SK-N-SH treated with all-trans-retinoic acid at 6 μM for 48 hours (cell line): ENCODE measurements around the gene SPSB2.
"Not testable (repeated sequence)": the region's sequence is repeated elsewhere in the genome, so short reads cannot be mapped to it uniquely, and the experiment has no call there.

Source experiments
- ATAC-seq: fragments of 200-7000 bp; cut with Tn5 transposase; 3 replicates; pipeline ENCODE4 v1.9.1; 2020; ENCODE audit warnings: mild to moderate bottlenecking, moderate library complexity
- ARNTL ChIP-seq: fragments of 450-650 bp; formaldehyde crosslinking; IDR thresholded peaks from 2 replicates; pipeline ENCODE4 v1.5.0; 2020; ENCODE audit warnings: low read depth, mild to moderate bottlenecking, moderate library complexity, borderline replicate concordance
- BACH2 ChIP-seq: fragments of 250-450 bp; sonication (Bioruptor Pico); IDR thresholded peaks from 2 replicates; pipeline ENCODE4 v1.9.0; 2021; ENCODE audit warnings: mild to moderate bottlenecking, borderline replicate concordance
- CSDC2 ChIP-seq: fragments of 250-450 bp; sonication (Bioruptor Pico); IDR thresholded peaks from 2 replicates; pipeline ENCODE4 v1.5.0; 2020; ENCODE audit warnings: mild to moderate bottlenecking, moderate library complexity
- GLIS3 ChIP-seq: fragments of 250-450 bp; sonication (Bioruptor Pico); IDR thresholded peaks from 2 replicates; pipeline ENCODE4 v1.5.0; 2020; ENCODE audit warnings: mild to moderate bottlenecking, moderate library complexity
- ISL1 ChIP-seq: fragments of 250-450 bp; sonication (Bioruptor Pico); IDR thresholded peaks from 2 replicates; pipeline ENCODE4 v2.1.2; 2022; ENCODE audit warnings: mild to moderate bottlenecking, moderate library complexity
- PPARA ChIP-seq: fragments of 250-450 bp; sonication (Bioruptor Pico); IDR thresholded peaks from 2 replicates; pipeline ENCODE4 v1.5.0; 2020; ENCODE audit warnings: mild to moderate bottlenecking, borderline replicate concordance
- SNAI2 ChIP-seq: fragments of 250-450 bp; sonication (Bioruptor Pico); IDR thresholded peaks from 2 replicates; pipeline ENCODE4 v1.5.0; 2020; ENCODE audit warnings: mild to moderate bottlenecking, moderate library complexity
- TCF4 ChIP-seq: fragments of 250-450 bp; sonication (Bioruptor Pico); IDR thresholded peaks from 2 replicates; pipeline ENCODE4 v1.8.0; 2021; ENCODE audit warnings: mild to moderate bottlenecking, moderate library complexity, borderline replicate concordance
- ZC3H10 ChIP-seq: fragments of 250-450 bp; sonication (Bioruptor Pico); IDR thresholded peaks from 2 replicates; pipeline ENCODE4 v1.5.1; 2021; ENCODE audit warnings: mild to moderate bottlenecking, moderate library complexity
- ZFP30 ChIP-seq: fragments of 450-650 bp; formaldehyde crosslinking; IDR thresholded peaks from 2 replicates; pipeline ENCODE4 v1.5.0; 2022; ENCODE audit warnings: mild to moderate bottlenecking, moderate library complexity
- ZNF565 ChIP-seq: fragments of 450-650 bp; formaldehyde crosslinking; conservative IDR thresholded peaks from 2 replicates; pipeline ENCODE4 v1.5.0; 2020; ENCODE audit warnings: low read depth, mild to moderate bottlenecking, moderate library complexity
- ZNF8 ChIP-seq: fragments of 450-650 bp; formaldehyde crosslinking; IDR thresholded peaks from 2 replicates; pipeline ENCODE4 v1.5.0; 2020; ENCODE audit warnings: mild to moderate bottlenecking, moderate library complexity
- TF ChIP-seq, protein P1 (sequence below): fragments of 250-450 bp; sonication (Bioruptor Pico); IDR thresholded peaks from 2 replicates; pipeline ENCODE4 v1.5.1; 2021; ENCODE audit warnings: mild to moderate bottlenecking, moderate library complexity
- TF ChIP-seq, protein P2 (sequence below): fragments of 250-450 bp; sonication (Bioruptor Pico); IDR thresholded peaks from 2 replicates; pipeline ENCODE4 v1.8.0; 2021; ENCODE audit warnings: low read depth, mild to moderate bottlenecking, moderate library complexity, borderline replicate concordance
- TF ChIP-seq, protein P3 (sequence below): fragments of 250-450 bp; sonication (Bioruptor Pico); IDR thresholded peaks from 2 replicates; pipeline ENCODE4 v1.5.0; 2020; ENCODE audit warnings: mild to moderate bottlenecking, moderate library complexity
- TF ChIP-seq, protein P4 (sequence below): fragments of 250-450 bp; sonication (Bioruptor Pico); IDR thresholded peaks from 2 replicates; pipeline ENCODE4 v1.5.1; 2020; ENCODE audit warnings: low read depth, mild to moderate bottlenecking, moderate library complexity

The SPSB2 gene

DNA sequence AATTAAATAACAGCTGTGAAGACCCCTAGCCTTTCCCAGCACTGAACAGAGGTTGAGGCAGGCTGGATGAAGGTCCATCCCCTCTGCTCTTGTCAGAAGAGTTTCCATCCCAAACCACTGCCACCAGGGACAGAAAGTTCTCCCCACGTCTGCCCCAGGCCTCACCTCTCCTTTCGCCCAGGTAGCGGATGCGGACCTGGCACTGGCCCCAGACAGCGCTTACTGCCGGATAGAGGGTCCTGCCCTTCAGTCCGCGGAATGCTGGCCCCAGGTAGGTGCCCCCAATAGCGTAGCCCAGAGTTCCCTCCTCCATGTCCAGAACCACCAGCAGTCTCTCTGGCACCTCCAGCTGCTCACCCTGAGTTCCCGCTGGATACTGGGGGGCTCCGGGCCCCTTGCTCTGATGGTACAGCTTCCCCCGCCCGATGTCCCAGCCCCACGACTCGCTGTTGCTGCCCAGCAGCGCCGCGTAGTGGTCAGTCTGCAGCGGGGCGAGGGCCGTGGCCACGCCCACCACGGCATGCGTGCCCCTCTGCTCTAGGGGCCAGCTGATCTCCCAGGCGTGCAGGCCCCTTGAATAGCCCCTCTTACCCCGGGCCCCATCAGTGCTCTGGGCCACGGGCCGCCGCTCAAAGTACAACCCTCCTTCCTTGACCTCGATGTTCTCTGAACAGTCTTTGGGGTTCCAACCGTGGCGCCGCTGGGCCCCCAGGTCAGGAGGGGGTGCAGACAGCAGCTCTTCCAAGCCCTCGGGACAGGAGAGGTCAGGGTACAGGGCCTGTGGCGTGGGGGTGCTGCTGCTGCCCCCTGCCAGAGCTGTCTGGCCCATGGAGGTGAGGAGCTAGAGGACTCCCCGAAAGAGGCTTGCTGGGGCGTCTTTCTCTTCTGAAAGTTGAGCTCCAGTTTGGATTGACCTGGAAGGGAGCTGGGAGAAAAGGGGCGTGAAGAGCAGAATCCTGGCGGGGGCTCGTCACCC, 742 bp downstream of the SPSB2 start (continued):
- TF ChIP-seq, protein P1, sequence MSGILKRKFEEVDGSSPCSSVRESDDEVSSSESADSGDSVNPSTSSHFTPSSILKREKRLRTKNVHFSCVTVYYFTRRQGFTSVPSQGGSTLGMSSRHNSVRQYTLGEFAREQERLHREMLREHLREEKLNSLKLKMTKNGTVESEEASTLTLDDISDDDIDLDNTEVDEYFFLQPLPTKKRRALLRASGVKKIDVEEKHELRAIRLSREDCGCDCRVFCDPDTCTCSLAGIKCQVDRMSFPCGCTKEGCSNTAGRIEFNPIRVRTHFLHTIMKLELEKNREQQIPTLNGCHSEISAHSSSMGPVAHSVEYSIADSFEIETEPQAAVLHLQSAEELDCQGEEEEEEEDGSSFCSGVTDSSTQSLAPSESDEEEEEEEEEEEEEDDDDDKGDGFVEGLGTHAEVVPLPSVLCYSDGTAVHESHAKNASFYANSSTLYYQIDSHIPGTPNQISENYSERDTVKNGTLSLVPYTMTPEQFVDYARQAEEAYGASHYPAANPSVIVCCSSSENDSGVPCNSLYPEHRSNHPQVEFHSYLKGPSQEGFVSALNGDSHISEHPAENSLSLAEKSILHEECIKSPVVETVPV (CRISPR knock-in tag), result no peak
- no peak for TF ChIP-seq ZNF565 (CRISPR knock-in tag)
- no peak for TF ChIP-seq ZNF8
- TF ChIP-seq, protein P2, sequence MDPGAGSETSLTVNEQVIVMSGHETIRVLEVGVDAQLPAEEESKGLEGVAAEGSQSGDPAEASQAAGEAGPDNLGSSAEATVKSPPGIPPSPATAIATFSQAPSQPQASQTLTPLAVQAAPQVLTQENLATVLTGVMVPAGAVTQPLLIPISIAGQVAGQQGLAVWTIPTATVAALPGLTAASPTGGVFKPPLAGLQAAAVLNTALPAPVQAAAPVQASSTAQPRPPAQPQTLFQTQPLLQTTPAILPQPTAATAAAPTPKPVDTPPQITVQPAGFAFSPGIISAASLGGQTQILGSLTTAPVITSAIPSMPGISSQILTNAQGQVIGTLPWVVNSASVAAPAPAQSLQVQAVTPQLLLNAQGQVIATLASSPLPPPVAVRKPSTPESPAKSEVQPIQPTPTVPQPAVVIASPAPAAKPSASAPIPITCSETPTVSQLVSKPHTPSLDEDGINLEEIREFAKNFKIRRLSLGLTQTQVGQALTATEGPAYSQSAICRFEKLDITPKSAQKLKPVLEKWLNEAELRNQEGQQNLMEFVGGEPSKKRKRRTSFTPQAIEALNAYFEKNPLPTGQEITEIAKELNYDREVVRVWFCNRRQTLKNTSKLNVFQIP (CRISPR knock-in tag), result no peak
- TF ChIP-seq SNAI2 (CRISPR knock-in tag), result no peak
- TF ChIP-seq, protein P3, sequence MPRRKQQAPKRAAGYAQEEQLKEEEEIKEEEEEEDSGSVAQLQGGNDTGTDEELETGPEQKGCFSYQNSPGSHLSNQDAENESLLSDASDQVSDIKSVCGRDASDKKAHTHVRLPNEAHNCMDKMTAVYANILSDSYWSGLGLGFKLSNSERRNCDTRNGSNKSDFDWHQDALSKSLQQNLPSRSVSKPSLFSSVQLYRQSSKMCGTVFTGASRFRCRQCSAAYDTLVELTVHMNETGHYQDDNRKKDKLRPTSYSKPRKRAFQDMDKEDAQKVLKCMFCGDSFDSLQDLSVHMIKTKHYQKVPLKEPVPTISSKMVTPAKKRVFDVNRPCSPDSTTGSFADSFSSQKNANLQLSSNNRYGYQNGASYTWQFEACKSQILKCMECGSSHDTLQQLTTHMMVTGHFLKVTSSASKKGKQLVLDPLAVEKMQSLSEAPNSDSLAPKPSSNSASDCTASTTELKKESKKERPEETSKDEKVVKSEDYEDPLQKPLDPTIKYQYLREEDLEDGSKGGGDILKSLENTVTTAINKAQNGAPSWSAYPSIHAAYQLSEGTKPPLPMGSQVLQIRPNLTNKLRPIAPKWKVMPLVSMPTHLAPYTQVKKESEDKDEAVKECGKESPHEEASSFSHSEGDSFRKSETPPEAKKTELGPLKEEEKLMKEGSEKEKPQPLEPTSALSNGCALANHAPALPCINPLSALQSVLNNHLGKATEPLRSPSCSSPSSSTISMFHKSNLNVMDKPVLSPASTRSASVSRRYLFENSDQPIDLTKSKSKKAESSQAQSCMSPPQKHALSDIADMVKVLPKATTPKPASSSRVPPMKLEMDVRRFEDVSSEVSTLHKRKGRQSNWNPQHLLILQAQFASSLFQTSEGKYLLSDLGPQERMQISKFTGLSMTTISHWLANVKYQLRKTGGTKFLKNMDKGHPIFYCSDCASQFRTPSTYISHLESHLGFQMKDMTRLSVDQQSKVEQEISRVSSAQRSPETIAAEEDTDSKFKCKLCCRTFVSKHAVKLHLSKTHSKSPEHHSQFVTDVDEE (CRISPR knock-in tag), result no peak
- TF ChIP-seq, all 23 proteins: peak for 0

DNA sequence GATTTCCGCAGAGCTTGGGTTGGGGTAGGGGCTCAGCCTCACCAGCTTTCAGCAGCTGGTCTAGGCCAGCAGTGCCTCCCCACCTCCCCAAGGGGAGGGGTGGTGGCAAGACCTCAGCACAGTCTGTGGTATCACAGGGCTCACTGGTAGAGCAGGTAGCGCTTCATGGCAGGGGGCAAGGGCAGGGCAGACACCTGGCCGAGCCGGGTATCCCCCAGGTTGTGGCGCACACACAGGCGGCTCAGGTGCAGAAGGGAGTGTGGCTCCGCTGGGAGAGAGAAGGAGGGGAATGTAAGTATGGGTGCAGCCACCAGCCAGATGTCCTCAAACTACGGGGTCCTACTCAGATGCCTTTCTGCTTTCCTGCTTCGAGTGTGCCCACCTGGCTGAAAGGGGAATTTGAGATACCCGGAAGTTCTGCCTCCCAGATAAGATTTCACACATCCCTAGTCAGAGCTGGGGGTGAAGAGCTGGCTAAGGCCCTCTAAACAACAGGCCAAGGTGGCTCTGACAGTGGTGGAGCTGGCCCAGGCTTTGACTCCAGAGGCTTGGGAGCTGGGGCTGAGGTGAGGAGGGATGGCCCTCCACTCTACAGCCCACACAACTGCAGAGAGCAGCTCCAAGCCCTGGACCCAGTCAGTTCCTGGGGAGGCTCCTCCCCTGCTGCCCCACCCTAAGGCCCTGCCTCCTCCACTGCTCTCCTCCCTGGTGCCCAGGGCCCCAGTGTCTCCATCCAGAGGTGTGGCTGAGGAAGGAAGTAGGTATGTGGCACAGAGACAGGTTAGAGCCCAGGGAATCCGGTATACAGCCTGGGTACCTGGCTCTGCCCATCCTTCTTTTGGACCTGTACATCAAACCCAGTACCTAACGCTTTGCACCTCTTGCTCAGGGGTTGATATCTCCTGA, 1.8 kb downstream of the SPSB2 start:
- TF ChIP-seq GLIS3 (CRISPR knock-in tag) (no peak), SNAI2 (CRISPR knock-in tag) (no peak), TCF4 (no peak), CSDC2 (CRISPR knock-in tag) (no peak), ZC3H10 (no peak), PPARA (CRISPR knock-in tag) (no peak), ZFP30 (CRISPR knock-in tag) (no peak), ZNF8 (no peak), ARNTL (CRISPR knock-in tag) (no peak), ZNF565 (CRISPR knock-in tag) (no peak), BACH2 (CRISPR knock-in tag) (no peak), ISL1 (CRISPR knock-in tag) (no peak)
- TF ChIP-seq, protein P3 (CRISPR knock-in tag), result no peak
- TF ChIP-seq, protein P4, sequence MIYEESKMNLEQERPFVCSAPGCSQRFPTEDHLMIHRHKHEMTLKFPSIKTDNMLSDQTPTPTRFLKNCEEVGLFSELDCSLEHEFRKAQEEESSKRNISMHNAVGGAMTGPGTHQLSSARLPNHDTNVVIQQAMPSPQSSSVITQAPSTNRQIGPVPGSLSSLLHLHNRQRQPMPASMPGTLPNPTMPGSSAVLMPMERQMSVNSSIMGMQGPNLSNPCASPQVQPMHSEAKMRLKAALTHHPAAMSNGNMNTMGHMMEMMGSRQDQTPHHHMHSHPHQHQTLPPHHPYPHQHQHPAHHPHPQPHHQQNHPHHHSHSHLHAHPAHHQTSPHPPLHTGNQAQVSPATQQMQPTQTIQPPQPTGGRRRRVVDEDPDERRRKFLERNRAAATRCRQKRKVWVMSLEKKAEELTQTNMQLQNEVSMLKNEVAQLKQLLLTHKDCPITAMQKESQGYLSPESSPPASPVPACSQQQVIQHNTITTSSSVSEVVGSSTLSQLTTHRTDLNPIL, result no peak
- TF ChIP-seq, all 23 proteins: peak for 0
- ATAC-seq, result no peak

DNA sequence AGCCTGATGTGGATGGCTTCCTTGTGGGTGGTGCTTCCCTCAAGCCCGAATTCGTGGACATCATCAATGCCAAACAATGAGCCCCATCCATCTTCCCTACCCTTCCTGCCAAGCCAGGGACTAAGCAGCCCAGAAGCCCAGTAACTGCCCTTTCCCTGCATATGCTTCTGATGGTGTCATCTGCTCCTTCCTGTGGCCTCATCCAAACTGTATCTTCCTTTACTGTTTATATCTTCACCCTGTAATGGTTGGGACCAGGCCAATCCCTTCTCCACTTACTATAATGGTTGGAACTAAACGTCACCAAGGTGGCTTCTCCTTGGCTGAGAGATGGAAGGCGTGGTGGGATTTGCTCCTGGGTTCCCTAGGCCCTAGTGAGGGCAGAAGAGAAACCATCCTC, 2.8 kb downstream of the SPSB2 start:
- ATAC-seq, result not testable (repeated sequence)
